GM12878 (cell line): Measurements from ENCODE around the gene CST6.

Experiments
- EP300 ChIP-seq, 2 experiments: fragments of 150-350 bp in 1 of 2; IDR thresholded peaks; 2 replicates each; pipeline ENCODE4 v1.6.1; 2011 to 2012; ENCODE audit warnings: low read depth in 2 of 2, low read length in 2 of 2, borderline replicate concordance in 1 of 2, improper control_type of control experiment in 1 of 2, inconsistent platforms in 1 of 2; ENCODE audit not compliant: control insufficient read depth in 1 of 2
- ESRRA ChIP-seq: IDR thresholded peaks from 2 replicates; pipeline ENCODE4 v1.6.1; 2012; ENCODE audit warnings: mild to moderate bottlenecking, low read length, improper control_type of control experiment
- RBBP5 ChIP-seq: fragments of 200-600 bp; sonication (generic); conservative IDR thresholded peaks from 2 replicates; pipeline ENCODE4 v1.6.1; 2016
- RELA ChIP-seq: fragments of 450-650 bp; IDR thresholded peaks from 2 replicates; pipeline ENCODE4 v1.8.0; 2014; ENCODE audit warnings: borderline replicate concordance; ENCODE audit not compliant: partially characterized antibody
- TF ChIP-seq, protein P1 (sequence below): IDR thresholded peaks from 2 replicates; pipeline ENCODE4 v1.6.1; 2012; ENCODE audit warnings: low read depth, low read length, improper control_type of control experiment

DNA sequence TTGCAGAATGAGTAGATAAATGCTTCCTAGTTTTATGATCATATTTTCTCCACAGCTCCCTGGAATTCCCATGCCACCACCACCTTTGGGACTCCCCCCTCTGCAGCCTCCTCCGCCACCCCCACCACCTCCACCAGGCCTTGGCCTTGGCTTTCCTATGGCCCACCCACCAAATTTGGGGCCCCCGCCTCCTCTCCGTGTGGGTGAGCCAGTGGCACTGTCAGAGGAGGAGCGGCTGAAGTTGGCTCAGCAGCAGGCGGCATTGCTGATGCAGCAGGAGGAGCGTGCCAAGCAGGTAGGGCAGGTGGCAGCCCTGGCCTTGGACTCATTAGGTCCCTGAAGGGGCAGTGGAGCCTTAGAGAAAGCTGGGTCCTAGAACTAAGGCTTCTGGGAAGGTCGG lies 43.2 kb downstream of the CST6 start:
- TF ChIP-seq, protein P1, sequence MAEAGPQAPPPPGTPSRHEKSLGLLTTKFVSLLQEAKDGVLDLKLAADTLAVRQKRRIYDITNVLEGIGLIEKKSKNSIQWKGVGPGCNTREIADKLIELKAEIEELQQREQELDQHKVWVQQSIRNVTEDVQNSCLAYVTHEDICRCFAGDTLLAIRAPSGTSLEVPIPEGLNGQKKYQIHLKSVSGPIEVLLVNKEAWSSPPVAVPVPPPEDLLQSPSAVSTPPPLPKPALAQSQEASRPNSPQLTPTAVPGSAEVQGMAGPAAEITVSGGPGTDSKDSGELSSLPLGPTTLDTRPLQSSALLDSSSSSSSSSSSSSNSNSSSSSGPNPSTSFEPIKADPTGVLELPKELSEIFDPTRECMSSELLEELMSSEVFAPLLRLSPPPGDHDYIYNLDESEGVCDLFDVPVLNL = no peak
- TF ChIP-seq RELA (no peak), RBBP5 (no peak), EP300 (IDR thresholded peaks at IDR 0.05; ENCODE audit: borderline replicate concordance in 1 of 2, control insufficient read depth in 1 of 2, low read depth in 2 of 2, low read length in 2 of 2) (no peak), ESRRA (no peak)
